K562 (cell line): ENCODE data around the gene ARL8A. TPM values are rescaled to one million over a fixed set of nuclear protein-coding genes. Genes with fewer than 3 reads are reported as not detected.

Experiments used
- ARID2 ChIP-seq: fragments of 450-650 bp; IDR thresholded peaks from 2 replicates; pipeline ENCODE4 v1.6.1; 2017; ENCODE audit warnings: antibody characterized with exemption, mild to moderate bottlenecking
- ARNT ChIP-seq, 2 experiments: fragments of 450-650 bp; IDR thresholded peaks; 2 replicates each; pipeline ENCODE4 v1.6.1; 2016; ENCODE audit warnings: mild to moderate bottlenecking in 1 of 2
- BRD4 ChIP-seq: fragments of 200-600 bp; sonication (generic); IDR thresholded peaks from 2 replicates; pipeline ENCODE4 v1.6.1; 2017; ENCODE audit warnings: inconsistent platforms
- CREB5 ChIP-seq: fragments of 250-450 bp; sonication (Bioruptor Pico); IDR thresholded peaks from 2 replicates; pipeline ENCODE4 v1.5.0; 2020; ENCODE audit warnings: mild to moderate bottlenecking
- GABPB2 ChIP-seq: fragments of 250-450 bp; sonication (Bioruptor Pico); conservative IDR thresholded peaks from 2 replicates; pipeline ENCODE4 v1.5.1; 2021; ENCODE audit warnings: mild to moderate bottlenecking
- HCFC1 ChIP-seq: IDR thresholded peaks from 2 replicates; pipeline ENCODE4 v1.6.1; 2012; ENCODE audit warnings: low read depth, low read length, improper control_type of control experiment
- HEY1 ChIP-seq: fragments of 250-450 bp; sonication (Bioruptor Pico); IDR thresholded peaks from 2 replicates; pipeline ENCODE4 v1.5.0; 2020; ENCODE audit warnings: mild to moderate bottlenecking, moderate library complexity, borderline replicate concordance
- IRF9 ChIP-seq: fragments of 450-650 bp; IDR thresholded peaks from 2 replicates; pipeline ENCODE4 v1.6.1; 2016; ENCODE audit warnings: missing biosample characterization, missing genetic modification characterization
- MAFK ChIP-seq: IDR thresholded peaks from 2 replicates; pipeline ENCODE4 v1.6.1; 2011; ENCODE audit warnings: low read length, improper control_type of control experiment
- NR2C1 ChIP-seq, 2 experiments: fragments of 450-650 bp; IDR thresholded peaks; 2 replicates each; pipeline ENCODE4 v1.6.1; 2017; ENCODE audit warnings: mild to moderate bottlenecking in 2 of 2, antibody characterized with exemption in 1 of 2, inconsistent platforms in 1 of 2, missing compliant biosample characterization in 1 of 2, missing genetic modification characterization in 1 of 2
- NR4A1 ChIP-seq, 2 experiments: fragments of 250-450 bp in 1 of 2; fragments of 450-650 bp in 1 of 2; sonication (Bioruptor Pico) in 1 of 2; IDR thresholded peaks; 2 replicates each; pipeline versions ENCODE4 v1.4.0 to v1.6.1; 2016 to 2020; ENCODE audit warnings: mild to moderate bottlenecking in 2 of 2, missing compliant biosample characterization in 1 of 2, missing genetic modification characterization in 1 of 2, moderate library complexity in 1 of 2
- POLR2AphosphoS5 ChIP-seq: IDR thresholded peaks from 2 replicates; pipeline ENCODE4 v1.6.1; 2011; ENCODE audit warnings: mild to moderate bottlenecking, low read depth, low read length, moderate library complexity; ENCODE audit not compliant: control insufficient read depth, insufficient read depth
- RCOR1 ChIP-seq, 2 experiments: IDR thresholded peaks; 2 replicates each; pipeline ENCODE4 v1.6.1; 2012; ENCODE audit warnings: low read depth in 2 of 2, low read length in 2 of 2, borderline replicate concordance in 1 of 2, improper control_type of control experiment in 1 of 2
- ZNF444 ChIP-seq: fragments of 250-450 bp; sonication (Bioruptor Pico); IDR thresholded peaks from 2 replicates; pipeline ENCODE4 v1.4.0; 2020; ENCODE audit warnings: mild to moderate bottlenecking, moderate library complexity
- ZNF830 ChIP-seq: fragments of 250-450 bp; sonication (Bioruptor Pico); IDR thresholded peaks from 2 replicates; pipeline ENCODE4 v1.5.0; 2021; ENCODE audit warnings: mild to moderate bottlenecking
- polyA plus RNA-seq, 8 experiments: library from polyadenylated mRNA; depleted of rRNA in 4 of 8; stranded (reverse) in 5 of 8; unstranded in 3 of 8; fragments of >200 nt; fragmentation: Nextera tagmentation in 2 of 8; fragmentation: Illumina TruSeq in 1 of 8; extraction: Ambion mirVana in 2 of 8; extraction: Trizol in 1 of 8; gene quantifications; 2 replicates each; pipeline versions ENCODE4 v1.2.1 to v1.2.3, GENCODE V29; 2011 to 2014; ENCODE audit warnings: inconsistent platforms in 1 of 8, missing spikeins in 1 of 8
- total RNA-seq, 7 experiments: library from RNA; depleted of rRNA in 6 of 7; stranded (reverse); fragments of >200 nt in 6 of 7; fragmentation: Illumina TruSeq in 2 of 7; extraction: Trizol in 2 of 7; gene quantifications; 2 replicates each; pipeline versions ENCODE4 v1.2.1 to v1.2.3, GENCODE V29; 2011 to 2021; ENCODE audit warnings: low replicate concordance in 1 of 7
- TF ChIP-seq, protein P1 (sequence below): fragments of 450-650 bp; formaldehyde crosslinking; IDR thresholded peaks from 2 replicates; pipeline ENCODE4 v1.4.0; 2020; ENCODE audit warnings: mild to moderate bottlenecking, moderate library complexity
- TF ChIP-seq, protein P2 (sequence below): sonication (generic); formaldehyde crosslinking; IDR thresholded peaks from 2 replicates; pipeline ENCODE4 v1.5.0; 2020; ENCODE audit warnings: missing genetic modification reagents
- TF ChIP-seq, protein P3 (sequence below): sonication (generic); formaldehyde crosslinking; IDR thresholded peaks from 2 replicates; pipeline ENCODE4 v1.8.1; 2023; ENCODE audit warnings: mild to moderate bottlenecking, missing genetic modification reagents

Gene ARL8A
- total and polyA plus RNA-seq, 9 of the 15 experiments (the other 6 are each of a cell fraction or from before 2014, with no cell fraction given): 0.17 to 27.3 (median 15.6) TPM

DNA sequence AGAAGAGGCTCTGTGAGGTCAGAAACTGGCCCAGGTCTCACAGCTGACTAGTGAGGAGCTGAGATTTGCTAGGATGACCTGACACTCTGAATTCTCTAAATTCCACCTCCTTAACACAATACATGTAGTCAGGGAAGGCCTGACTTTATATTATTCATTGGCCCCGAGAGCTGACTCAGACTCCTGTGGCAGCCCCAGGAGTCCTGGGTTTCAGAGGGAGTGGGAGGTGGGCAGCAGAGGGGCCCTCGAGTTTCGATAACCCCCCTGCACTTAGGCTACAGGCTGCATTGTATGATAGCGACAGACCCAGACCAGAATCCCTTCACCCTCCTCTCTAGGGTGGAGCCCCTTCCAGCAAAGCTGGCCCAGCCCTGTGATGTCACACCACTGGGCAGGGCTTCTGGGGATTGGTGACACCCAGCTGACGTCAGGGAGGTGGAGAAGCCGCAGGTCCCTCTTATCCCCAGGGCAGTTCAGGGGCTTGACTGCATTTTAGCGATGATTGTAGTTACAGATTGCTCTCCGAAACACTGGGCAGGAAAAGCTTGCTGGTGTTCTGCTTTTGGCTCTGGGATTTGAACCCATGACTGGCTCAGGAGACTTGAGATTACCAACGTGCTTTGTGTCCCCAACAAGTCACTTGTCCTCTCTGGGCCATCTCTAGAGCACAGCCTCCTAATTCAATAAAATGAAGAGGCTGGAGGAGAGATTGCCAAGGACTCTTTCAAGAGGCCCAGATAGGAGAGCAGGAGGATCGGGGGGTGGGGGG is 38.8 kb downstream of the ARL8A start (continued):
- TF ChIP-seq NR2C1 (IDR thresholded peaks at IDR 0.05) (no peak), NR2C1 (tag; IDR thresholded peaks at IDR 0.05) (no peak), IRF9 (no peak), CREB5 (CRISPR knock-in tag) (no peak), BRD4 (no peak), ARID2 (no peak), POLR2AphosphoS5 (no peak), RCOR1 (IDR thresholded peaks at IDR 0.05; ENCODE audit: borderline replicate concordance in 1 of 2, low read depth in 2 of 2, low read length in 2 of 2) (peak in 1 of 2 experiments; percentile 22; a peak in 1 of 4 replicates), ZNF830 (CRISPR knock-in tag) (no peak), ZNF444 (CRISPR knock-in tag) (no peak), GABPB2 (CRISPR knock-in tag) (no peak), NR4A1 (CRISPR knock-in tag; IDR thresholded peaks at IDR 0.05) (no peak), NR4A1 (tag; IDR thresholded peaks at IDR 0.05) (no peak), ARNT (IDR thresholded peaks at IDR 0.05) (no peak), MAFK (no peak), HCFC1 (no peak), HEY1 (CRISPR knock-in tag) (no peak)
- TF ChIP-seq, protein P1, sequence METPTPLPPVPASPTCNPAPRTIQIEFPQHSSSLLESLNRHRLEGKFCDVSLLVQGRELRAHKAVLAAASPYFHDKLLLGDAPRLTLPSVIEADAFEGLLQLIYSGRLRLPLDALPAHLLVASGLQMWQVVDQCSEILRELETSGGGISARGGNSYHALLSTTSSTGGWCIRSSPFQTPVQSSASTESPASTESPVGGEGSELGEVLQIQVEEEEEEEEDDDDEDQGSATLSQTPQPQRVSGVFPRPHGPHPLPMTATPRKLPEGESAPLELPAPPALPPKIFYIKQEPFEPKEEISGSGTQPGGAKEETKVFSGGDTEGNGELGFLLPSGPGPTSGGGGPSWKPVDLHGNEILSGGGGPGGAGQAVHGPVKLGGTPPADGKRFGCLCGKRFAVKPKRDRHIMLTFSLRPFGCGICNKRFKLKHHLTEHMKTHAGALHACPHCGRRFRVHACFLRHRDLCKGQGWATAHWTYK (CRISPR knock-in tag): no peak
- TF ChIP-seq, protein P2, sequence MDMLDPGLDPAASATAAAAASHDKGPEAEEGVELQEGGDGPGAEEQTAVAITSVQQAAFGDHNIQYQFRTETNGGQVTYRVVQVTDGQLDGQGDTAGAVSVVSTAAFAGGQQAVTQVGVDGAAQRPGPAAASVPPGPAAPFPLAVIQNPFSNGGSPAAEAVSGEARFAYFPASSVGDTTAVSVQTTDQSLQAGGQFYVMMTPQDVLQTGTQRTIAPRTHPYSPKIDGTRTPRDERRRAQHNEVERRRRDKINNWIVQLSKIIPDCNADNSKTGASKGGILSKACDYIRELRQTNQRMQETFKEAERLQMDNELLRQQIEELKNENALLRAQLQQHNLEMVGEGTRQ: no peak
- TF ChIP-seq, protein P3, sequence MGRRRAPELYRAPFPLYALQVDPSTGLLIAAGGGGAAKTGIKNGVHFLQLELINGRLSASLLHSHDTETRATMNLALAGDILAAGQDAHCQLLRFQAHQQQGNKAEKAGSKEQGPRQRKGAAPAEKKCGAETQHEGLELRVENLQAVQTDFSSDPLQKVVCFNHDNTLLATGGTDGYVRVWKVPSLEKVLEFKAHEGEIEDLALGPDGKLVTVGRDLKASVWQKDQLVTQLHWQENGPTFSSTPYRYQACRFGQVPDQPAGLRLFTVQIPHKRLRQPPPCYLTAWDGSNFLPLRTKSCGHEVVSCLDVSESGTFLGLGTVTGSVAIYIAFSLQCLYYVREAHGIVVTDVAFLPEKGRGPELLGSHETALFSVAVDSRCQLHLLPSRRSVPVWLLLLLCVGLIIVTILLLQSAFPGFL (CRISPR knock-in tag): no peak
